NCI-H510A (cell line): ENCODE measurements around the gene TTN.
A peak's percentile ranks its signal among the peaks of the same experiment; 100 is the strongest.

Source experiments
- DNase-seq: peaks from one replicate; lab custom pipeline; 2025; lab: John Stamatoyannopoulos, UW

The TTN gene

DNA sequence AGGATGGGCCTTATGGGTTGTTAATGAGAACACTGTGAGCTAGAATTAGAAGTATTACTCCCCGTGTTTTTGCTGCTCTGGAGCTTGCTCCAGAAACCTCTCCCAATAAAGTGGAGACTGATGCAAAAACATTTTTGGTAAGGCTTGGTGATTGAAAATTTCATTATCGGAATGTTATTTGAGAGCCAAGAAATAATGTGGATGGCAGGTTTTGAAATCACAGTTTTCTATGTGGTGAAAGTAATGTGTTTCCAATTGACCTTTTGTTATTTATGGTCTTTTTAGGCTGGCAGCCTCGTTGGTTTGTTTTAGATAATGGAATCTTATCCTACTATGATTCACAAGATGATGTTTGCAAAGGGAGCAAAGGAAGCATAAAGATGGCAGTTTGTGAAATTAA lies 321.9 kb downstream of the TTN start:
- DNase-seq, result no peak

DNA sequence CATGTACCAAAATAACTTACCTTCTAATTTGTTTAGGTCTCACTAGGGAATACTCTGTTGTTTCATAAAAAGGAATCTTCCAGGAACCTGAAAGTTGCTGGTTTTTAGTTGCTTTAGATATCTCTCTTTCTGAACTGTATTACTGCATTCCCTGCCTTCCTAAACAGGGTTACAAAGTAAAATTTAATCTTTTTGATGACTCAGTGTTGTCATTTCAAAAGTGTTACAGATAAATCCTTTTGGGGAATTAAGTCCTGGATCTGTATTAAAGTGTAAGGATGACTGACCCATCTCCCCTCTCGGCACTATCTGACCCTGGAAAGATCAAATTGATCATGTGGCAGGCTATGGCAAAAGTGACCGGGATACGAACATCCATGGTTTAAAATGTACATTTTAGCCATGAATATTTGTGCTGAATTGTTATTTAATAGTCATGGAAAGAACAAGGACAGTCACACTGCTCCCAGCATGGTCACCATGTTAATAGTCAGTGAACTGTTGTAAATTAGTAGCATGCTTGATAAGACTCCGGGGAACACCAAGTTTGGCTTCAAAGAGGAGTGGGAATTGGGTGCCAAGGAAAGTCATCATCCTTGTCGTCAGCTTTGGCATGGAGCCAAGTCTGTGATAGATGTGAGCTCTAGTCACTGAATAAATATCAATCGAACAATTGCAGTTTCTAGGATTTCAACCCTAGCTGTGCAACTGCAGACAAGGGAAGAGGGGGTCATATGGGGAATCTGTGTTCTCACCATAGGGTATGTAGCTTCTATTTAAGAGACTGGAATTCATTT lies 322.8 kb downstream of the TTN start:
- peak; percentile 86 for DNase-seq

DNA sequence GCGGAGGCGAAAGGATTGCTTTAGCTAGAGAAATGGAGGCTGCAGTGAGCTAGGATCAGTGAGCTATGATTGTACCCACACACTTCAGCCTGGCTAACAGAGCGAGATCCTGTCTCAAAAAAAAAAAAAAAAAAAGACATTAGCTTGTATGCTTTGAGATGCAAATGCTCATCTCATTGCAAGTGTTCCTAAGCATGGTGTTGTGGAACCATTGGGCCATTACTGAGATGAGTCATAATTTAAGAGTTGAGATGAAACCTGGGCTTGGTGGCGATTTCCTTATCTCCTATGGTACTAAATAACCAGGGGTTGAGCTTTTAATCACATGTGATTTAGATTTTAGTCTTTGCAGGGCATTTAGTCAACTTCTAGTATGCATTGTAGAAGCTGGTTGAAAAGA lies 324.8 kb downstream of the TTN start:
- DNase-seq, result no peak

DNA sequence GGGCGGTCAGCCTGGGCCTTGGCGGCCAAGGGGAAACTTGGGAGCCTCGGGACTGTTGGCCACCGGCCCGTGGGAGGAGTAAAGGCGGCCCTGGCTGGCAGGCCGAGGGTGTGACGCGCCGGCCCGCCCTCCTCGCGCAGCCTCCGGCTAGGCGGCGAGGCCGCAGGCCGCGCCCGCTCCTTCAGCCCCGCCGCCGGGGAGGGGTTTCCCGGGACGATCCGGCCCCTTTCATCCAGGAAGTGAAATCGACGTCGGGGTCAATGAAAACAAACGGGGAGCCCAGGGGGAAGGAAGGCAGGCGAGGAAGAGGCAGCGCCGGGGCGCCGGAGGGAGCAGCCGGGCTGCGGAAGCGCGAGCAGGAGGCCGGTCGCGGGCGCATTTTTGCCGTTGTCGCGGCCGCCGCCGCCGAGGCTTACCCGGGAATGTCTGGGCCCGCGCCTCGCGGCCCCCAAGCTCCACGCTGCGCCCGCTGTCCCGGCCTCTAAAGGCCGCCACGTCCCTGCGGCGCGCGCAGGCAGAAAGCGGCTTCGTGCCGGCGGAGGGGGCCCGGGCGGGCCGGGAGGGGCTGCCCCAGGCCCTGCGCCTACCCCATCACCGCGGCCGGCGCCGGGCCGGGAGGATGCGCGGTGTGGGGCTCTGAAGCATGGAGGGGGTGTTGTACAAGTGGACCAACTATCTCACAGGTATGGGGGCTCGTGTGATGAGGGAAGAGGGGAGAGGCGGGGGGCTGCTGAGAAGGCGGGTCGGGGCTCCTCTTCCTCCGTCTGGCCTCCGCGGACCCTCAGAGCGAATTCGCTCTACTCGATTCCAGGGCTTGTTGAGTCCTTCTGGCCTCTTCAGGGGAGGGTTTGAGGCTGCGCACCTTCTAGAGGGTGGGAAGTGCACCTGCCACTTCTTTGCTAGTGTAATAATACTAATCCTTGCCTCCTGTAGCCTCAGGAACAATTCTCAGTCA lies 326.7 kb downstream of the TTN start, which contains the start of gene PLEKHA3:
PLEKHA3 (plus strand) TSS at position 231 of the 955 bp plus-strand sequence; CDS start at position 644, 413 bp downstream.
- DNase-seq, result peak; percentile 99

DNA sequence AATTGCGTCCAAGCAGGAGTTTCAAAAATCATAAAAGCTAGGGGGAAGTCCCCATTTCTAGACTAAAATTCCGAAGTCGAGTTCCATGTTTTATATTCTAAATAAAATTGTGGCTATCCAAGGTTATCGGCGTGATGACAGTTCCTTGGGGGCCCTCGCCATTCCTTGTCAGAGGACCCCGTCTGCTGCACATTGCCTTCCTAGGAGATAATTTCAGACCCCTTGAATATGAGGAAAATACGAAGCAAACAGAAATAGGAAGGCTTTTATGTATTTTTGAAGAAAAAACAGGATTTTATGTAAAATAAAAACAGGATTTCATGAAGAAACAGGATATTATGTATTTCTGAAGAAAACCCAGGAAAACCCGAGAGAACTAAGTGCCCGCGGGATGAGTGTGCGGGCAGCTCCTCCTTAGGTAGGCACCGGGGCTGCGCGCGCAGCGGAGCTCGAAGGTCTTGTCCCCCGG lies 327.4 kb downstream of the TTN start:
- DNase-seq, result no peak

DNA sequence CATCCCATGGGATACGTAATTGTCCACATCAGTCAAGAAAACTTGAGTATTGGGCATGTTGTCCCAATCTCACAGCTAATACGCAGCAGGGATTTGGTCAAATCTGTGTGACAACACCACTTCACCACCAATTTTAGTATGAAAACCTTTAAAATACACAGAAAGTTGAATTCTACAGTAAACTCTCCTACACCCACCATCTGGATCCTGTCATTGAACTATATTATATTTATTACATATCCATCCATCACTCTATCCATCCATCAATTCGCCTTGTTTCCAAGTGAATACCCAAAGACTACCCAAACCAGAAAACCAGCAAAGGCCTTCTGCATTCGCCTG lies 328.0 kb downstream of the TTN start:
- no peak for DNase-seq

DNA sequence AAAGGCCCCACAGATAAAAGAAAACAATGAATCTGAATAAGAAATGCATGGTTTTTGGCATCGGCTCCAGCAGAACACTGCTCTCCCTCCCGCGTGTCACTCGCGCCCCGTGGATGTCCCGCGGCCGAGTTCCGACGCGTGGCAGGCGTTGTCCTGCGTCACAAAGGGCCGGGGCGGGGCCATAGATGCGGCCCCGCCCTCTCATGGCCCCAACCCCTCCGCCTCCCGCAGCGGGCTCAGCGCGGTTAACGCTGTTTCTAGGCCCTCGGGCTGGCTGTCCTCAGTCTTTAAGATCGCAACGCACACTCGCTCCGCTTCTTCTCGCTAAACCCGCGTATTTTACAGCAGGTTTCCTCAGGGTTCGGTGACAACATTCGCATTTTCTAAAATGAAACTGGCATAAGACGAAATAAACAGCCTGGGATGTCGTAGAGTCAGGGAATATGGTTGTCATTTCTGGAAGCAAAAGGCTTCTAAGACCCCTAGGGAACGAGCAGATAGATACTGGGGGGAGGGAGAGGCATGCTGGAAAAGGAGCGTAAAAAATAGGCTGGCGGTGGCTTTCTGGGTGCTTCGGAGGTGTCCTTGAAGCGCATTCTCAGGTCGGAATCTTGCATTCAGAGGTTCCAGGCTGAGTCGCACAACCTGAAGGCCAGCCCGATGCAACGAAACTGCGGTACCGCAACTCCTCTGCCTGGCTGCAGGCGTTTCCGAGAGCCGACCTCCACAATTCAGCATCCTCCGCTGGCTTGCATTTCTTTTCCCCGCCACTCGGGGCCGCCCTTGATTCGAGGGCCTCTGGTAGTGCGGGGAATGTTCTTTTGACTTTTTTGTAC lies 328.6 kb downstream of the TTN start, which contains the start of gene FKBP7:
FKBP7 (minus strand) TSS at position 162 of the 836 bp plus-strand sequence; CDS start at position 61, 101 bp downstream.
- DNase-seq, result peak; percentile 90

DNA sequence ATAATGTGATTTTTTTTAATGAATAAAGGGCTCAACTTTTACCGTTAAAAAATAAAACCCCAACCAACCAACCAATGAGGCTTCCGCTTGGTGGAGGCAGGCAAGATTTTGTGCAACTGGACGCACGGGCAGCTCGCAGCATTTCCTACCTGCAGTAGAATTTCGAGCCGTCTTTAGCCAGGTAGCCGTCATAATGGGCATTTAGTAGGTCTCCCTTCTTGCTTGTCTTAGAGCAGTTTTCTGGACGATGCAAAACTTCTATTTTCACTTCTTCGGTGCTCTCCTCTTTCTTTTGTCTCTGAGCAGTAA lies 329.1 kb downstream of the TTN start:
- no peak for DNase-seq

DNA sequence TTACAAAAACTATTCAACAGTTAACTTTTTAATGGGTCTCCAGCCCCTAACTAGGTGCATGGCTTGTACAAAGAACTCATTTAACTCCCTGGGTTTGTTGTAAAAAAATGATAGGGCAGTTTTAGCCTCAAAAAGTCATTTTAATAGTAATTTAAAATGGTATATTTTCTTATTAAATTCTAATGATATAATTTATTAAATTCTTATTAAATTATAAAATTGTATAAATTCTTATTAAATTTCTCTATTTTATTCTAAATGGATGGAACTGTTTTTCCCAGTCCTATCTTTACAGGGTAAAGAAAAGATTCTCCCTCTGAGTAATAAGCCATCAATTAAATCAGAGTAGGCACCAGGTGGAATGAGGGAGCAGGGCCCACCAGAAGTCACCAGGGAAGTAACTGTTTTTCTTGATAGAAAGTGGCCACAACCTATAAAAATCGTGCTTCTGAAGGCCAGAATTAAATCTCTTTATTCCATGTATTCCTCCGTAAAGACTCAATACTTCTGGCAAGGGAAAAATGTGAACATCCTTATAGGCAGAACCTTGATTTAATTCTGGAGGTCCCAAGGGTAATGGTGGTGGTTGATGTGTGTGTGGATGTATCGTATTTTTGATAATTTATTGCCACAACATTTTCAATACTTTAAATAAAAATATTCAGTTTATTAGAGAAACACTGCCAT lies 329.6 kb downstream of the TTN start:
- no peak for DNase-seq

DNA sequence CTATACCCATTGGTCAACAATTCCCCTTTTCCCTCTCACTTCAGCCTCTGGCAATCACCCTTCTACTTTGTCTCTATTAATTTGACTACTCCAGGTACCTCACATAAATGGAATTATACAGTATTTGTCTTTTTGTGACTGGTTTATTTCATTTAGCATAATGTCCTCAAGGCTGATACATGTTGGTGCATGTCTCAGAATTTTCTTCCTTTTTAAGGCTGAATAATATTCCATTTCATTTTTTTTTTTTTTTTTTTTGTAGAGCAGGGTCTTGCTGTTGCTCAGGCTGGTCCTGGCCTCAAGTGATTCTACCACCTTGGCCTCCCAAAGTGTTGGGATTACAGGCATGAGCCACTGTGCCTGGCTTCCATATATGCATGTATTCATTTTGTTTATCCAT lies 330.7 kb downstream of the TTN start:
- DNase-seq, result no peak
